Stimulated activated CD4-positive, alpha-beta T cell treated with anti-CD3 and anti-CD28 coated beads, Interleukin-12 subunit alpha, Interleukin-12 subunit beta, amount 100 ng/mL, for 48 hours (primary cell): ENCODE measurements around the gene RTN4.

Experiments used
- DNase-seq, 3 donors: peaks; one replicate each; pipeline ENCODE4 v3.0.0-alpha.2; 2020; ENCODE audit warnings: low read depth in 2 of 3, low spot score in 1 of 3

RTN4 gene

DNA sequence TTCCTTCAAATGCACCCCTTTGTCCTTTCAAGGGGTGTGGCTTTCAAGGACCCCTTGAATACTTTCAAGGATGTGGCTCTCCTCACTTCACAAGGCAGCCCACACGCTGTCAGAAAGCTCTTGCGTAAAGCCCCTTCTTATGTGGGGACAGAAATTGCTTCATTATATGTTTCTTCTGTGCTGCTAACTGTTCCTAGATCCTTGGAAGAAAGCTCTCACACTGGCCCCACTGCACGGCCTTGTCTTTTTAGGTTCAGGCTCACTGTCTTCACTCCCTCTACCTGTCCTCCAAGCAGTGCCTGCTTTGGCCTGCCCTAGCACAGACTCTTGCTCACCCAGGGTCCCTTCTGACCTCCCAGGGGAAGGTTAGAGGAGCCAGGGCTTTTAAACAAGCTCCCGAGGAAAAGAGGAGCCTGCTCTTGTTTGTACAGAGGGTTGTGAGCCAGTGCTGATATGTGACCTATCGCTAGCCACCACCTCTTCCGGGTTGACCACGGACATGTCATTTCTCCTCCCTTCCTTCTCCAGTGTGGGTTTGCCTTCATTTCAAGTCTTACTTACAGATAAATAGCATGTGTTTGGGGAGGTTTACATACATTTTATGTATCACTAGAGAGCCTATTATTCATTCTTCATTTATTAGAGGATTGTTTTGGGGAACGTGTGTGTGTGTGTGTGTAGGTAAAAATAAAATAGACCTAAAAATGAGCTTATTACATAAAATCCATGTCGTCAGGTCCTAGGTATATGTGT is 94.7 kb downstream of the RTN4 start:
- DNase-seq, result no peak

DNA sequence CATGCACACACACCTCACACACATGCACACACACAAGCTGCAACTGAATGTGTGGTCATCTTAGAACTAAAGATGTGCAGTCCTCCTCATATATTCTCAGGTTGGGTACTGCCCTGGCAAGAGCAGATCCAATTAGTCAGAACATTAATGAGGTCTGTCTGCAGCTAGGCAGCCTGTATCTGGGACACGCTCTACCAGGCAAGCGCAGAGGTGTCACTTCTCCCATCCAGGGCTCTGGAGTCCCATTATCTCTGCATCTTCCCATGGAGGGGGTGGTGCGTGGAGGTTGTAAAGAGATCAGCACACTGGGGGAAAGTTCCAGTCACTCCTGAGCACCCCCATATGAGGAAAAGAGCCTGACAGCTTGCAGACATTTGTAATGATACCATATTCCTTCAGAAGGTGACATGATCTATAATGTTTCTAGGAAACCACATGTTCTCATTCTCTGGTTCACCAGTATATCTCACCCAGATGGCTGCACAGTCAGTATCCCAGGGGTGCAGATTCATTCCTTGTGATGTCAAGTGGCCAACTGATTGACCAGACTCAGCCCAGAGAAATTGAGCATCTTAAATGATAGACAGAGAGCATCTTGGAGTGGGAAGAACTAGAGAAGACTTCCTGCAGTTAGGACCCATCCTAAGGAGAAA is 95.4 kb downstream of the RTN4 start:
- no peak for DNase-seq

DNA sequence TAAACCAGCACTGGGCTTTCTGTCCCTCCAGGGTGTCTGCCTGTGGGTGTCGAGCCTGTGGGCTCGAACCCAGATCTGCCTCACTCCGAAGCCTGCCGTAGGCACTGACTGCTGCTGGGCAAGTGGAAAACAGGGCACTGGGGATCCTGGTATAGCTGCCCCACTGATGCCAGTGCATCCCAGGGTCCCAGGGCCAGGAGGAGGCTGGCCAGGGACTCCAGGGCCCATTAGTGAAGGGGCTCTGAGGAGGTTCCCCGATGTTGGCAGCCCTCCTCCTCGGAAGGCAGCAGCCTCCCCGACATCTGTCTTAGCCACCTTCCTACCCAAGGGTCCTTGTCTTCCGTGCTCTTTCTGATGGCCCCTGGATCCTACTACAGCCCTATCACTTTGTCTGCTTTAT is 96.1 kb downstream of the RTN4 start:
- DNase-seq, result no peak

GRCh38 chr2:54952978-54953456 is 97.2 kb downstream of the RTN4 start:
- no peak for DNase-seq

- no peak for DNase-seq
Observed at GRCh38 chr2:54952425-54952824, 97.8 kb downstream of the RTN4 start.

DNA sequence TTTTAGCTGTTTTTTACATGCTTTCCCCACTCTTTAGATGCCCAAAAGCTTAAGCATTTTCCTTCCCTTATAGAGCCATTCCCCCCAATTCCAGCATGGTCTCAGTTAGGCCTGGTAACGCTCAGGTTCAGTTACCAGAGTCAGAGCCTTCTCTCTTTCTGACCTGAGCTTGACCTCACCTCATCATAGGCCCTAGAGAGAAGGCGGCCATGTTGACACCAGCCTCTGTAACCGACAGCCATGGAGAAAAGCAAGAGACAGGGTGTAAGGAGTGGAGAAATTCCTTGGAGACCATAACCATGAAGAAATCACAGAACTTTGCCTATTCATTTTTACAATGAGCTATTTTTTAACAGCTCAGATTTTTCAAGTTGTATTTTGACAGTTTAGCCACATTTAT is 99.4 kb downstream of the RTN4 start:
- no peak for DNase-seq

GRCh38 chr2:54949431-54949830 is 100.8 kb downstream of the RTN4 start:
- no peak for DNase-seq

GRCh38 chr2:54948120-54948519 is 102.1 kb downstream of the RTN4 start:
- no peak for DNase-seq

- DNase-seq, result no peak
Observed at GRCh38 chr2:54947646-54948045, 102.6 kb downstream of the RTN4 start.

GRCh38 chr2:54947136-54947535 is 103.1 kb downstream of the RTN4 start:
- DNase-seq, result no peak

DNA sequence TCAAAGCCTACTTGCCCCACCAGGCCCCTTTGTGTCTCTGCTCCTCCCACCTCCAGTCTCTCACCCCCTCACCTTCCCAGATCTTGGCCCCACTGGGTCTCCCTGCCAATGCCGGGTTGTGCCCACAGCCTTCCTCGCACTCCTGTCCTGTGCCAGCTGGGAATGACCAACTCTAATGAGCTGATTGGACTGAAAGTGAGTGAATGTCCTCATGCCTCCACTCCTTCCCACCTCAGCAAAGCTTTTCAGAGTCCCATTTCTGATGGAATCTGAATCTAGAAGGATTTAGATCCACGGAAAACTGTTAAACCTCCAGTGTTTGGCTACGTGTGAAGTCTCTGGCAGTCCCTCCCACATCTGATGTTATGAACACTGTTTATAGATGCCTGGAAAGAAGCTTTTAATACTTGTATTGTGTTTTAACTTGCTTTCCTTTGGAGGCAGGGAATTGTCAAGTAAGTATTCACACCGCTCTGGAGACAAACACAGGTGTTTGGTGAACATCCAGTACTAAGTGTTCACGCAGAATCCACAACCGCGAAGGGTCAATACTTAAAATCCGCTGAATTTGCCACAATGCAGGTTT is 103.9 kb downstream of the RTN4 start:
- no peak for DNase-seq

GRCh38 chr2:54945391-54946219 is 104.6 kb downstream of the RTN4 start:
- peak in 2 of 3 donors; percentile 7 to 31 for DNase-seq

DNA sequence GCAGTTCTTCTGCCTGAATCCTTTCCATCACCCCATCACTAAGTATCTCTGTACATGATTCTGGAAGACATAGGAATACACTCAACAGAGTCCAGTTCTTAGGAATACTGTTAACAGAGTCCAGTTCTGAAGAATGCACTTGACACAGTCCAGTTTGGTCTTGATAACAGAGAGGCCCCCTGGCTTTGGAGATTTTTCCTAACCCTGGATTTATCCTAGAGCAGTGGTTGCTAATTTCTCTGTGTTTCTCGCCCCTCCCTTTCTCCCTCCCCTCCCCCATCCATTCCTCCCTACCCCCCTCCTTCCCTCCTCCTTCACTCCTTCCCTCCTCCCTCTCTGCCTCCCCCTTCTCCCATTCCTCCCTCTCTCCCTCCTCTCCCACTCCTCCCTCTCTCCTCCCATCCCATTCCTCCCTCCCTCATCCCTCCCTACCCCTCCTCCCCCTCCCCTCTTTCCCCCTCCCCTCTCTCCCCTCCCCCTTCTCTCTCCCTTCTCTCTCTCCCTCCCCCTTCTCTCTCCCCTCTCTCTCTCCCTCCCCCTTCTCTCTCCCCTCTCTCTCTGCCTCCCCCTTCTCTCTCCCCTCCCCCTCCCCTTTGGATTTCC is 105.4 kb downstream of the RTN4 start:
- DNase-seq, result no peak

- DNase-seq, result no peak
Observed at GRCh38 chr2:54942373-54942772, 107.9 kb downstream of the RTN4 start.

DNA sequence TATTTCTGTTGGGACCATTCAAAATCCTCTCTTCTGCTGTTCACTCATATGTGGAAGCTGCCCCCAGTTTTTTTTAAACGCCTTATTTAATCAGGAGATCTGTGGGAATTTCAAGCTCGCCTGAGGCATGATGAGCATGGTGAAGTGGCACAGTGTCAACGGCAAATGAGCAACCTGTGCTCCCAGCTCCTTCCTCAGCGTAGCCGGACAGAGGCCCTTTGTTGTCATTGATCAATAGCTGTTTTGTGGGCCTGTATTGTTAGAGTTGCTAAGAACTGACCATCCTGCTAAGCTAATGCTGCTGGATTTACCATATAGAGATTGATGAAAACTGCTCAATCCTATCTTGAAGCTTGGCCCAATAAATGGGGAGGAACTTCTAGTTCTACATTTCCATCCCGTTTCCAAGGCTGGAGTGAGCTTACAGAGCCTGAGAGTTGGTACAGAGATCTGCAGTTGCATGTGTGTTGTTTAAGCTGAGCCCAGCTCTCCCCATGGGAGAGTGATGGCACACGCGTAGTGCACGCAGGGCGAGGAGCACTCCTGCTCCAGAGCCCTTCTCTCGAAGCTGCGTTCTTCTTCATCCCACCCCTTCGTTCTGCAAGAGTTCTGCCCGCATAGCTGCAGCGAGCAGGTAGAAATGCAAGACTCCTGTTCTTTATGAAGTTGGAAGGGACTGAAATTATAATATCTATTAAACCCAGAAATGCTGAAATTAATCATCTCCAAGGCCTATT is 108.8 kb downstream of the RTN4 start:
- DNase-seq, result no peak

DNA sequence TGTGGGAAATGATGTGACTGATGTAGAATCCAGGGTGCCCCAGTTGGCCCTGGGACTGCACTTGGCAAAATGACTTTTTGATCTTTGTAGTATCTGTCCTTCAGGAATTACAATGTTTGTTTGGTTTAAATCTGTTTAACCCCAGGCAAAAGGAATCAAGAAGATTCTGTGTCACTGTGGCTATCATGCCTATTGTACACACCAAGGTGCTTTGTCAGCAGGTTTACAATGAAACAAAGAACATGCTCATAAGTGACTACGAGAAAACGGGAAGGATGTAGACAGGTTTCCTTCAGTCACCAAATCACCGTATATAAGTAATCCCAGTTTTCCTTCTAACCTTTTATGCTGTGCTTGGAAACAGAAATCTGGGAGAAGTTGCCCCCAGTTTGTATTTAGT is 109.5 kb downstream of the RTN4 start:
- DNase-seq, result no peak

GRCh38 chr2:54939446-54940118 is 110.7 kb downstream of the RTN4 start:
- no peak for DNase-seq

DNA sequence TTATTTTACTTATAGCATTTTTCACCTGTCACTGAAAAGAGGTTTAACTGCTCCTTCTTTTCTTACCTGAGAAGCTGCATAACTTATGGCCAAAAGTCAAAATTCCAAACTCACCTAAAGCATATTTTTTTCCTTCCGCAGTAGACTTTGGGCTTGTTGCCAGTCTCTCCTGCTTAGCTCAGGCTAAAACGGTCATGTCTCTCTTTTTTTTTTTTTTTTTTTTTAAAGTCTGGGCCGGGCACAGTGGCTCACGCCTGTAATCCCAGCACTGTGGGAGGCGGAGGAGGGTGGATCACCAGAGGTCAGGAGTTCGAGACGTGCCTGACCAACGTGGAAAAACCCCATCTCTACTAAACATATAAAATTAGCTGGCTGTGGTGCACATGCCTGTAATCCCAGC is 113.5 kb downstream of the RTN4 start:
- no peak for DNase-seq

GRCh38 chr2:54935389-54935788 is 114.9 kb downstream of the RTN4 start:
- DNase-seq, result no peak

DNA sequence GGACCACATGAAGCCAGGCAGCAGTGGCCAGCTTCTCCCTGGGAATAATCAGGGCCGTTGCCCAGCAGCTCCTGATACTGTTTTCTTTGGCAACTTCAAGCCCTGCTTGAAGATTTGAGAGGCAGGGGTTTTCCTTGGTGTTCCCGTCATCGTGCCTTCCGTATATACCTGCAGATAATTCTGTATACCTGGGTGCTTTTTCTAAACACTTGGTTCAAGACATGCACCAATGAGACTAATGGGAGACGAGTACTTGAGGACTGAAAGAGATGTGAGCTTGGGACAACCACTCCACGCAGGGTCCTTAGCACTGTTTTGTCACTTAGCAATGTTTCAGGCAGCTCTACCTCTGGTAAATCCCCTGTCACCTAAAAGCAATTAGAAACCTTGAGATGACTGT is 118.8 kb downstream of the RTN4 start:
- DNase-seq, result no peak
